BE2C (cell line): ENCODE data around the gene WWC2.

Source experiments
- DNase-seq: peaks from one replicate; pipeline ENCODE4 v3.0.0-alpha.2; 2020
- H3K27me3 ChIP-seq: fragments of 250-450 bp; sonication (Bioruptor Pico); 2 replicates; pipeline ENCODE4 v1.5.1; 2020; ENCODE audit warnings: mild to moderate bottlenecking
- H3K36me3 ChIP-seq: fragments of 250-450 bp; sonication (Bioruptor Pico); 2 replicates; pipeline ENCODE4 v1.5.1; 2020; ENCODE audit warnings: mild to moderate bottlenecking
- H3K4me1 ChIP-seq: fragments of 250-450 bp; sonication (Bioruptor Pico); 2 replicates; pipeline ENCODE4 v1.5.1; 2020
- H3K4me3 ChIP-seq: 2 replicates; pipeline ENCODE4 v1.5.1; 2011; ENCODE audit warnings: low read depth, low read length
- H3K9me3 ChIP-seq: fragments of 250-450 bp; sonication (Bioruptor Pico); 2 replicates; pipeline ENCODE4 v1.5.1; 2020
- CTCF ChIP-seq: IDR thresholded peaks from 2 replicates; pipeline ENCODE4 v1.5.1; 2012; ENCODE audit warnings: mild to moderate bottlenecking, low read depth, low read length

The WWC2 gene

GRCh38 chr4:183332447-183332846 is 233.4 kb downstream of the WWC2 start:
- no peak for TF ChIP-seq CTCF
- Histone ChIP-seq H3K9me3 (no peaks in the 10 kb centered on the region), H3K27me3 (no peaks in the 10 kb centered on the region), H3K4me1 (peaks cover 3% of the 10 kb centered on the region; the same call in 1 of the 2 replicates), H3K36me3 (no peaks in the 10 kb centered on the region), H3K4me3 (no peak overlapping the region)
- no peak for DNase-seq

- DNase-seq: no peak
- TF ChIP-seq CTCF: no peak
- no peaks in the 10 kb centered on the region for H3K9me3 ChIP-seq
- peaks cover 3% of the 10 kb centered on the region; the same call in 1 of the 2 replicates for H3K4me1 ChIP-seq
- H3K27me3 ChIP-seq: no peaks in the 10 kb centered on the region
- H3K4me3 ChIP-seq: no peak overlapping the region
- H3K36me3 ChIP-seq: no peaks in the 10 kb centered on the region
Measured at GRCh38 chr4:183333202-183333601, 234.1 kb downstream of the WWC2 start.

GRCh38 chr4:183333983-183334382 is 234.9 kb downstream of the WWC2 start:
- DNase-seq: no peak
- H3K4me1 ChIP-seq: peaks cover 3% of the 10 kb centered on the region; the same call in 1 of the 2 replicates
- no peak for TF ChIP-seq CTCF

GRCh38 chr4:183335369-183335940 is 236.4 kb downstream of the WWC2 start:
- no peaks in the 10 kb centered on the region for H3K9me3 ChIP-seq
- peaks cover 3% of the 10 kb centered on the region; the same call in 1 of the 2 replicates for H3K4me1 ChIP-seq
- DNase-seq: no peak
- H3K27me3 ChIP-seq: no peaks in the 10 kb centered on the region
- no peak for TF ChIP-seq CTCF
- H3K4me3 ChIP-seq: no peak overlapping the region
- H3K36me3 ChIP-seq: no peaks in the 10 kb centered on the region

More at GRCh38 chr4:183333983-183334382, 234.9 kb downstream of the WWC2 start:
- Histone ChIP-seq H3K9me3 (no peaks in the 10 kb centered on the region), H3K27me3 (no peaks in the 10 kb centered on the region), H3K4me3 (no peak overlapping the region), H3K36me3 (no peaks in the 10 kb centered on the region)

GRCh38 chr4:183337349-183337748 is 238.3 kb downstream of the WWC2 start:
- no peaks in the 10 kb centered on the region for H3K27me3 ChIP-seq
- H3K36me3 ChIP-seq: no peaks in the 10 kb centered on the region
- TF ChIP-seq CTCF: no peak
- peaks cover 3% of the 10 kb centered on the region; the same call in 1 of the 2 replicates for H3K4me1 ChIP-seq
- no peak overlapping the region for H3K4me3 ChIP-seq
- no peak for DNase-seq
- H3K9me3 ChIP-seq: no peaks in the 10 kb centered on the region

- TF ChIP-seq CTCF: no peak
- H3K4me3 ChIP-seq: no peak overlapping the region
- H3K27me3 ChIP-seq: no peaks in the 10 kb centered on the region
- no peaks in the 10 kb centered on the region for H3K36me3 ChIP-seq
- no peaks in the 10 kb centered on the region for H3K9me3 ChIP-seq
- DNase-seq: no peak
- peaks cover 3% of the 10 kb centered on the region; the same call in 1 of the 2 replicates for H3K4me1 ChIP-seq
Measured at GRCh38 chr4:183337833-183338232, 238.8 kb downstream of the WWC2 start.
